ENCODE results near the gene GPD1L.
A peak's percentile ranks its signal among the peaks of the same experiment; 100 is the strongest.
"Not testable (repeated sequence)": the region's sequence is repeated elsewhere in the genome, so short reads cannot be mapped to it uniquely, and the experiment has no call there.

The GPD1L gene

GRCh38 chr3:32180141-32180784, 73.8 kb downstream of the GPD1L start:
- DNase-seq (ENCODE audit: low read depth in 2 of 2), result no peak

- DNase-seq (ENCODE audit: low read depth in 2 of 2), result no peak
Measured at GRCh38 chr3:32181365-32181764, 74.9 kb downstream of the GPD1L start.

GRCh38 chr3:32181796-32182195, 75.4 kb downstream of the GPD1L start:
- DNase-seq (ENCODE audit: low read depth in 2 of 2), result no peak

- DNase-seq (ENCODE audit: low read depth in 2 of 2), result peak; percentile 57 to 64
Measured at GRCh38 chr3:32184187-32184730, 77.8 kb downstream of the GPD1L start.

GRCh38 chr3:32186097-32186496, 79.7 kb downstream of the GPD1L start:
- DNase-seq (ENCODE audit: low read depth in 2 of 2), result no peak

GRCh38 chr3:32186876-32187275, 80.5 kb downstream of the GPD1L start:
- DNase-seq (ENCODE audit: low read depth in 2 of 2), result no peak

GRCh38 chr3:32189693-32190092, 83.3 kb downstream of the GPD1L start:
- no peak for DNase-seq (ENCODE audit: low read depth in 2 of 2)

- not testable (repeated sequence) for DNase-seq (ENCODE audit: low read depth in 2 of 2)
Measured at GRCh38 chr3:32190556-32190955, 84.1 kb downstream of the GPD1L start.

- DNase-seq (ENCODE audit: low read depth in 2 of 2), result no peak
Measured at GRCh38 chr3:32193101-32193500, 86.7 kb downstream of the GPD1L start.

- no peak for DNase-seq (ENCODE audit: low read depth in 2 of 2)
Measured at GRCh38 chr3:32194653-32195052, 88.2 kb downstream of the GPD1L start.

- DNase-seq (ENCODE audit: low read depth in 2 of 2), result no peak
Measured at GRCh38 chr3:32195995-32196540, 89.6 kb downstream of the GPD1L start.

GRCh38 chr3:32197991-32198390, 91.6 kb downstream of the GPD1L start:
- DNase-seq (ENCODE audit: low read depth in 2 of 2), result no peak

GRCh38 chr3:32198714-32199113, 92.3 kb downstream of the GPD1L start:
- DNase-seq (ENCODE audit: low read depth in 2 of 2), result no peak

- no peak for DNase-seq (ENCODE audit: low read depth in 2 of 2)
Measured at GRCh38 chr3:32200490-32200889, 94.1 kb downstream of the GPD1L start.

GRCh38 chr3:32200992-32201758, 94.8 kb downstream of the GPD1L start:
- DNase-seq (ENCODE audit: low read depth in 2 of 2), result no peak

GRCh38 chr3:32202496-32202895, 96.1 kb downstream of the GPD1L start:
- DNase-seq (ENCODE audit: low read depth in 2 of 2), result no peak

GRCh38 chr3:32203854-32204253, 97.4 kb downstream of the GPD1L start:
- no peak for DNase-seq (ENCODE audit: low read depth in 2 of 2)

GRCh38 chr3:32208447-32208846, 102.0 kb downstream of the GPD1L start:
- DNase-seq (ENCODE audit: low read depth in 2 of 2), result no peak

- DNase-seq (ENCODE audit: low read depth in 2 of 2), result no peak
Measured at GRCh38 chr3:32215185-32215584, 108.8 kb downstream of the GPD1L start.

GRCh38 chr3:32216172-32216783, 109.9 kb downstream of the GPD1L start:
- DNase-seq (ENCODE audit: low read depth in 2 of 2), result no peak

GRCh38 chr3:32217339-32217738, 110.9 kb downstream of the GPD1L start:
- DNase-seq (ENCODE audit: low read depth in 2 of 2), result no peak

Measured in fibroblast of skin of left biceps (primary cell).